ENCODE measurements around the gene TCF7L1.

The TCF7L1 gene

GRCh38 chr2:85347599-85347998 lies 214.4 kb downstream of the TCF7L1 start:
- TF ChIP-seq GATA1 (IDR thresholded peaks at IDR 0.05; ENCODE audit: low read depth, low read length): no peak
- no peak for TF ChIP-seq POLR2A (IDR thresholded peaks at IDR 0.05; ENCODE audit: low read length)
- DNase-seq: no peak

- DNase-seq: peak in 1 of 2 experiments; percentile 42
These were observed 220.7 kb downstream of the TCF7L1 start for GRCh38 chr2:85353876-85354285.

GRCh38 chr2:85354286-85355072 lies 221.3 kb downstream of the TCF7L1 start, which contains the start of the genes ELMOD3 and RETSAT:
ELMOD3 (plus strand) TSS chr2:85354769; CDS start chr2:85357199, 2,430 bp downstream.
RETSAT (minus strand) TSS chr2:85354528; CDS start chr2:85354507, 21 bp downstream.
- TF ChIP-seq POLR2A (IDR thresholded peaks at IDR 0.05; ENCODE audit: low read length) (peak; percentile 87), GATA1 (IDR thresholded peaks at IDR 0.05; ENCODE audit: low read depth, low read length) (no peak)
- peak; percentile 99 for DNase-seq

More at GRCh38 chr2:85353876-85354285, 220.7 kb downstream of the TCF7L1 start:
- TF ChIP-seq POLR2A (IDR thresholded peaks at IDR 0.05; ENCODE audit: low read length): no peak

- TF ChIP-seq POLR2A (IDR thresholded peaks at IDR 0.05; ENCODE audit: low read length) (no peak), GATA1 (IDR thresholded peaks at IDR 0.05; ENCODE audit: low read depth, low read length) (no peak)
- DNase-seq: no peak
These were observed 221.8 kb downstream of the TCF7L1 start for GRCh38 chr2:85355073-85355410.

GRCh38 chr2:85355521-85355920 lies 222.3 kb downstream of the TCF7L1 start:
- DNase-seq: peak; percentile 21 to 34
- TF ChIP-seq GATA1 (IDR thresholded peaks at IDR 0.05; ENCODE audit: low read depth, low read length): no peak
- no peak for TF ChIP-seq POLR2A (IDR thresholded peaks at IDR 0.05; ENCODE audit: low read length)

- TF ChIP-seq GATA1 (IDR thresholded peaks at IDR 0.05; ENCODE audit: low read depth, low read length): no peak
- TF ChIP-seq POLR2A (IDR thresholded peaks at IDR 0.05; ENCODE audit: low read length): no peak
- DNase-seq: no peak
These were observed 223.0 kb downstream of the TCF7L1 start for GRCh38 chr2:85356186-85356585.

- DNase-seq: no peak
- TF ChIP-seq GATA1 (IDR thresholded peaks at IDR 0.05; ENCODE audit: low read depth, low read length): no peak
- no peak for TF ChIP-seq POLR2A (IDR thresholded peaks at IDR 0.05; ENCODE audit: low read length)
These were observed 224.5 kb downstream of the TCF7L1 start for GRCh38 chr2:85357736-85358135.

Data from erythroblast (primary cell).